ENCODE measurements around the gene EDARADD. TPM values are rescaled to one million over a fixed set of nuclear protein-coding genes. Genes with fewer than 3 reads are reported as not detected.

Gene EDARADD
- total RNA-seq, 1 donor, result 1.4 TPM

DNA sequence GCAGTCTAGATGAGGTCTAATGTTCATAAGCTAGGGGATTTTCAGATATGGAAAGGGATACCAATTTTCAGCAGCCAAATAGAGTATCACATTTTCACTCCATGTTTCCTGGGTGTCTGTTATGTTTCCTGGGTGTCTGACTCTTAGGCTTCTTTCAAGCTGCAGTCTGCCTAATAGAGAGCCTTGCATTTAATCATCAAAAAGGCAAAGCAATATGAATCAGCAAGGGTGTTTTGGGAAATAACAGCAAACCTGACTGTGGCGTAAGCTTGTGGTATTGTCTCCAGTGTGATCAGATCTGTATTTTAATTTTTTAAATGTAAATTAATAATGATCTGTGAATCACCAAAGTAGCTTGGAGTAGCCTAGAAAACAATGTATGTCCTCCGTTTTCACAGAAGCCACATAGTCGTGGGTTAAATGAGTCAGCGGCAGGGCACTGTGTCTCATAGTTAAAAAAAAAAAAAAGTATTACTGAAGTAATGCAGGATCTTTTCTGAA lies 140.1 kb downstream of the EDARADD start:
- H3K79me2 ChIP-seq (ENCODE audit: insufficient read depth, low read length), result peaks cover 29% of the 10 kb centered on the region
- H2AFZ ChIP-seq (ENCODE audit: low read length), result peak overlapping the region; percentile 6
- peak overlapping the region; percentile 56 for H3K4me2 ChIP-seq (ENCODE audit: insufficient read depth, low read length)
- H4K20me1 ChIP-seq (ENCODE audit: insufficient read depth, low read length), result peaks cover 18% of the 10 kb centered on the region
- H3K27ac ChIP-seq (ENCODE audit: low read depth, low read length), result peak overlapping the region; percentile 76
- H3K4me1 ChIP-seq (ENCODE audit: insufficient read depth, low read length), result peaks cover 13% of the 10 kb centered on the region
- TF ChIP-seq, protein P1, sequence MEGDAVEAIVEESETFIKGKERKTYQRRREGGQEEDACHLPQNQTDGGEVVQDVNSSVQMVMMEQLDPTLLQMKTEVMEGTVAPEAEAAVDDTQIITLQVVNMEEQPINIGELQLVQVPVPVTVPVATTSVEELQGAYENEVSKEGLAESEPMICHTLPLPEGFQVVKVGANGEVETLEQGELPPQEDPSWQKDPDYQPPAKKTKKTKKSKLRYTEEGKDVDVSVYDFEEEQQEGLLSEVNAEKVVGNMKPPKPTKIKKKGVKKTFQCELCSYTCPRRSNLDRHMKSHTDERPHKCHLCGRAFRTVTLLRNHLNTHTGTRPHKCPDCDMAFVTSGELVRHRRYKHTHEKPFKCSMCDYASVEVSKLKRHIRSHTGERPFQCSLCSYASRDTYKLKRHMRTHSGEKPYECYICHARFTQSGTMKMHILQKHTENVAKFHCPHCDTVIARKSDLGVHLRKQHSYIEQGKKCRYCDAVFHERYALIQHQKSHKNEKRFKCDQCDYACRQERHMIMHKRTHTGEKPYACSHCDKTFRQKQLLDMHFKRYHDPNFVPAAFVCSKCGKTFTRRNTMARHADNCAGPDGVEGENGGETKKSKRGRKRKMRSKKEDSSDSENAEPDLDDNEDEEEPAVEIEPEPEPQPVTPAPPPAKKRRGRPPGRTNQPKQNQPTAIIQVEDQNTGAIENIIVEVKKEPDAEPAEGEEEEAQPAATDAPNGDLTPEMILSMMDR (IDR thresholded peaks at IDR 0.05; ENCODE audit: extremely low read depth, low read depth, low read length), result no peak
- H3K27me3 ChIP-seq (ENCODE audit: insufficient read depth, low read length), result no peaks in the 10 kb centered on the region
- peak overlapping the region; percentile 14 for H3K4me3 ChIP-seq (ENCODE audit: insufficient read depth, low read length)
- peak; percentile 85 for DNase-seq (ENCODE audit: insufficient read length, low spot score, missing footprints)
- no peaks in the 10 kb centered on the region for H3K9me3 ChIP-seq (ENCODE audit: low read depth, low read length)
- peaks cover 21% of the 10 kb centered on the region for H3K36me3 ChIP-seq (ENCODE audit: insufficient read depth, low read length)

Other genes with a start within 250 kb of the EDARADD start
- 2.9 and 4.7 TPM in 2 replicates for gene ERO1B, start 112.3 kb upstream of the EDARADD start, total RNA-seq
- 79.6 and 86.9 TPM in 2 replicates for gene LGALS8, start 129.7 kb downstream of the EDARADD start, total RNA-seq
- 34.2 and 39.4 TPM in 2 replicates for gene HEATR1, start 210.2 kb downstream of the EDARADD start, total RNA-seq

All from osteoblast (primary cell).